Skeletal muscle tissue (tissue), 4 donors: ENCODE measurements around the gene RASGRF2. TPM values are rescaled to one million over a fixed set of nuclear protein-coding genes. Genes with fewer than 3 reads are reported as not detected.

Experiments
- H3K27ac ChIP-seq: one replicate; pipeline ENCODE4 v1.7.0; 2013; ENCODE audit warnings: mild to moderate bottlenecking, low read depth, low read length, inconsistent platforms
- H3K27me3 ChIP-seq, 3 donors: one replicate each; pipeline ENCODE4 v1.7.0; 2013; ENCODE audit warnings: low read length in 3 of 3; ENCODE audit not compliant: control insufficient read depth in 3 of 3, insufficient read depth in 3 of 3
- H3K36me3 ChIP-seq, 3 donors: one replicate each; pipeline ENCODE4 v1.7.0; 2013; ENCODE audit warnings: low read length in 3 of 3; ENCODE audit not compliant: control insufficient read depth in 3 of 3, insufficient read depth in 3 of 3
- H3K4me1 ChIP-seq, 3 donors: one replicate each; pipeline ENCODE4 v1.7.0; 2013; ENCODE audit warnings: low read length in 3 of 3, mild to moderate bottlenecking in 3 of 3; ENCODE audit not compliant: control insufficient read depth in 3 of 3, insufficient read depth in 3 of 3
- H3K4me3 ChIP-seq, 3 donors: one replicate each; pipeline ENCODE4 v1.7.0; 2013; ENCODE audit warnings: low read length in 3 of 3
- H3K9ac ChIP-seq, 3 donors: one replicate each; pipeline ENCODE4 v1.7.0; 2013; ENCODE audit warnings: low read length in 3 of 3, mild to moderate bottlenecking in 3 of 3, moderate library complexity in 2 of 3, low read depth in 1 of 3
- H3K9me3 ChIP-seq, 3 donors: one replicate each; pipeline ENCODE4 v1.7.0; 2013; ENCODE audit warnings: low read length in 3 of 3; ENCODE audit not compliant: control insufficient read depth in 3 of 3
- total RNA-seq: library from RNA; depleted of rRNA; stranded (reverse); fragments of >200 nt; gene quantifications from one replicate; pipeline ENCODE4 v1.2.3, GENCODE V29; 2014
- donor health status: Osteomylitis.

RASGRF2 gene
- total RNA-seq, 1 donor from 2014 or later, result 1.0 TPM

DNA sequence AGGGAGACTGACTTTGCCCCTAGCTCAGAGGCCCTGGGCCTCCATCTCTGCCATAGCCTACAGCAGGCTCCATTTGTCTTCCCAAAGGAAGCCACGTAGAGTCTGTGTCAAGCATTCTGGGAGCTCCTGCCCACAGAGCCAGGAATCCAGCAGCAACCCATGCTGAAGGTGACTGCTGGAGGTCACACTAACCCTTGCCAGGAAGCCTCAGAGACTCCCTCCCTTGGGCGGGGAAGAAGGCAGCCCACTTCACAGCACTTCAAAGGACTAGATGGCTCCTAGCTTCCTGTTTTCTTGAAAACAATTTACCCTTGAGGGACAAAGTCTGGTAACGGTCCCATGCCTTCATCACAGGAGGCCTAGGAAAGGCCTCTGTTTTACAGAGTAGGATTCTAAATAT, 274.6 kb downstream of the RASGRF2 start:
- H3K4me3 ChIP-seq, result peak overlapping the region; percentile 82 to 89 (median 88)
- H3K27ac ChIP-seq, result peak overlapping the region; percentile 99
- H3K9me3 ChIP-seq, result no peaks in the 10 kb centered on the region

DNA sequence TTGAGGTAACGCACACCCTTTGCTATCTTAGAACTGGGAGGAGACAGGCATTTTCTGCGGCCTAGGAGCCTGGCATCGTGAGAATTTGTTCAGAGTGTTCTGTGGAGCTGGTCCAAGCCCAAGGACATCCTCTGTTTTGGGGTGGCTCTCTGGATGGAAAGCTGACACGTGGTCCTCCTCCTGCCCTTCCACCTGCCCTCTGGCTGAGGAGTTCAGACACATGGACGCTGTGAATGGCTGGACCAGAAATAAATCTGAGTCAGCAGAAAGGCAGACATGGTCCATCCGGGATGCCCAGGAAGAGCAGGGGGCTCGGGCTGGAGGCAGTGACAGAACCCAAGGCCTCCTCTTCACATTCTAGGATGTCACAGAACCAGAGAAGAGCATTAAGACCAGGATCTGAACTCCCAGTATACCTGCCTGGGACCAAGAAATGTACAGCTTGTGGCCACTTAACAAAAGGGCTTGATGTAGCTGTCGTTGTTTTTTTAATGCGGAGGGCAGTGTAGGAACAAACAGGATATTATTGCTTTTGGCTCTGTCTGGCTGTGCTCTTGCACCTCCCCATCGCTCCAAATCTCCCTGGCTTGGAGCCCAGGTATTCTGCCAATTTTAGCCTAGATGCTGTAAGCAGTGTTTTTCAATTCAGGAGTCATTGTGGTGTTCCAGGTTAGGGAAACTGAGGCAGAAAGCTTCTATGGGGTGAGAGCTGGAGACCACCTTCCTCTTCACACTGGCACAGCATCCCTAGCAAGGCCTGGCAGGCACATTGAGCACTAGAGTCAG, 275.3 kb downstream of the RASGRF2 start:
- Histone ChIP-seq H3K4me1 (peaks cover 63 to 77% (median 71%) of the 10 kb centered on the region in 3 donors), H3K9ac (peak overlapping the region; percentile 85 to 98 (median 95)), H3K27me3 (no peaks in the 10 kb centered on the region), H3K9me3 (no peaks in the 10 kb centered on the region), H3K4me3 (peak overlapping the region; percentile 82 to 89 (median 88)), H3K27ac (peak overlapping the region; percentile 99), H3K36me3 (peaks cover 0 to 25% (median 0%) of the 10 kb centered on the region in 3 donors)

More for the DNA sequence above, 274.6 kb downstream of the RASGRF2 start:
- Histone ChIP-seq H3K9ac (peak overlapping the region; percentile 85 to 98 (median 95)), H3K4me1 (peaks cover 58 to 70% (median 64%) of the 10 kb centered on the region in 3 donors), H3K36me3 (peaks cover 0 to 18% (median 0%) of the 10 kb centered on the region in 3 donors), H3K27me3 (no peaks in the 10 kb centered on the region)

DNA sequence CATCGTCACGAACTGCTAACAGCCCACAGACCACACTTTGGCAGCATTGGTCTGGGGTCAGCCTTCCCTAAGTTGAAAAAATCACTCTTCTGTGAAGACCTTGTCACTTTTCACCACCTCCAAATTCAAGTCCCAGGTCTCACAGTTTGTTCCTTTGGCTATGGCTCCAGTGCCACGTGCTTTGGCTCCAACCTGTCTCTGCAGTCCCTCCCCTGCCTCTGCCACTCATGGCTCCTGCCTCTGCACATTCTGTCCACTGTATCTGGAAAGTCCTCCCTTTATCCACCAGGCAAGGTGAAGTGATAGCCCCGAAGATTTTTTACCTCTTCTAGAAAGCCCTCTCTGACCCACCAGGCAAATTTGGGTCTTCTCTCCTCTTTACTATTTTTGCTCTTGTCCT, 278.3 kb downstream of the RASGRF2 start:
- Histone ChIP-seq H3K9ac (peak overlapping the region in 1 of 3 donors; percentile 63), H3K27me3 (no peaks in the 10 kb centered on the region), H3K4me1 (peaks cover 76 to 85% (median 83%) of the 10 kb centered on the region in 3 donors), H3K9me3 (no peaks in the 10 kb centered on the region), H3K36me3 (peaks cover 0 to 25% (median 4%) of the 10 kb centered on the region in 3 donors), H3K27ac (peak overlapping the region; percentile 54), H3K4me3 (peak overlapping the region in 1 of 3 donors; percentile 64)

DNA sequence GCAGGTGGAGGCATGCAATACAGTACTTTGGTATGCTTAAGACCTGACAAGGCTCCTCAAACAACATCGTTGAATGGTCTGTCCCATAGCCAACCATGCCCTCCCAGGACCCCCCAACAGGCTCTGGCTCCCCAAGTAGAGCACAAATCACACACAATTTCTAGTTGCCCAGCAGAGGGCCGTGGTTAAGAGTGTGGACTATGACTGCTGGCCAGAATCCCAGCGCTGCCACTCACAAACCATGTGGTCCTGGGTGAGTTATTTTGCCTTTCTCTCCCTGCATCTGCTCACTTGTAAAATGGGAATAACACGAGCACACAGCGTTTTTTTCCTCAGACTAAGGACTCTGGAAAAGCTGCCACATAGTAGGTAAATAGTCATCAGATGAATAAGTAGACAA, 279.4 kb downstream of the RASGRF2 start:
- H3K9ac ChIP-seq, result peak overlapping the region in 2 of 3 donors; percentile 8 to 58
- H3K4me3 ChIP-seq, result peak overlapping the region; percentile 10 to 64 (median 17)
- H3K9me3 ChIP-seq, result no peaks in the 10 kb centered on the region
- H3K4me1 ChIP-seq, result peaks cover 76 to 88% (median 87%) of the 10 kb centered on the region in 3 donors
- peak overlapping the region; percentile 22 for H3K27ac ChIP-seq
- peaks cover 2 to 25% (median 4%) of the 10 kb centered on the region in 3 donors for H3K36me3 ChIP-seq
- no peaks in the 10 kb centered on the region for H3K27me3 ChIP-seq

DNA sequence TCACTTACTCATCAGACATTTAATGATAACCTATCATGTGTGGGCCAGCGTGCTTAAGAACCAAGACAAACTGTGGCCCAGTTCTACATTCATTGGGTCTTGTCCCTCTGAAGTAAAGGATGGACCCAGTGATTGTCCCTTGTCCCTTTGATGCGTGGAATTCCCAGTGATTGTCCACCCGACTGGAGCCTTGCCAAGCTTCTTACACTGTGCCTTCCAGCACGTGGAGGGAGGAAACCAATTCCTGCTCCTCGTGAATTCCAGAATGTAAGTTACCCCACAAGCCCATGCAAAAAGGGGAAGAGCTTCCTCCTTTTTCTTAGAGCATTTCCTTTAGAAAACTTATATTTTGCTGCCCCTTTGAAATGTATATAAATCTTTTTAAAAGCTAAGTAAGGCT, 280.8 kb downstream of the RASGRF2 start:
- Histone ChIP-seq H3K27me3 (no peaks in the 10 kb centered on the region), H3K27ac (no peak overlapping the region), H3K9me3 (no peaks in the 10 kb centered on the region), H3K4me1 (peaks cover 73 to 88% (median 87%) of the 10 kb centered on the region in 3 donors), H3K4me3 (peak overlapping the region in 1 of 3 donors; percentile 9), H3K9ac (peak overlapping the region in 1 of 3 donors; percentile 52), H3K36me3 (peaks cover 4 to 22% (median 6%) of the 10 kb centered on the region in 3 donors)

DNA sequence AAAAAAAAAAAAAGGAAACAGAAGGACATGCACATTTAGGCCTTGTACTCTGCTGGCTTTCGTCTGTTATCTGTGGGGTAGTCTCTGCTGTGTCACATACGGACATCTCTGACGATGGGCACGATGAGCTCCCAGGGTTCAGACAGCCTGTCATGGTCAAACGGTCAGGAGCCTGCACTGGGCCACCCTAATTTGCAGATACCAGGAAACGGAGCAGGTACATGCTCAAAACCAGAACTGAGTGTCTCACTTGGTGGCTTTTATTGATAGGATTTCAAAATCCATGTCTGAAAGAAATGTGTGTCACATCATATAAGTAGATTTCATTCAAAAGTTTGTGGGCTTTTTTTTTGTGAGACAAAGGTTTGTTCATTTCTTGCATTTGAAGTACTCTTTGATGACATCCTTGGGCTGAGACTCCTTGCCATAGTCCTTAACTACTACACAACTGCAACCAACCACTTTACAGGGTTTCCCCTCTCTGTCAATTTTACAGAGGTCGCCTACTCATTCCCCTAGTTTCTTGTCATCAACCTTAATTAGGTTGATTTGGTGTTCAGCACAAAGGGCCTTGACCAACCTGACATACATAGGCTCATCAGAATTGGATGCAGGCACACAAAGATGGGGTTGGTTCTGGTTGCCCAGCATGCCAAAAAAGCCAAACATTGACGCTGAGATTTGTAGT, 281.9 kb downstream of the RASGRF2 start:
- H3K4me1 ChIP-seq, result peaks cover 74 to 88% (median 88%) of the 10 kb centered on the region in 3 donors

DNA sequence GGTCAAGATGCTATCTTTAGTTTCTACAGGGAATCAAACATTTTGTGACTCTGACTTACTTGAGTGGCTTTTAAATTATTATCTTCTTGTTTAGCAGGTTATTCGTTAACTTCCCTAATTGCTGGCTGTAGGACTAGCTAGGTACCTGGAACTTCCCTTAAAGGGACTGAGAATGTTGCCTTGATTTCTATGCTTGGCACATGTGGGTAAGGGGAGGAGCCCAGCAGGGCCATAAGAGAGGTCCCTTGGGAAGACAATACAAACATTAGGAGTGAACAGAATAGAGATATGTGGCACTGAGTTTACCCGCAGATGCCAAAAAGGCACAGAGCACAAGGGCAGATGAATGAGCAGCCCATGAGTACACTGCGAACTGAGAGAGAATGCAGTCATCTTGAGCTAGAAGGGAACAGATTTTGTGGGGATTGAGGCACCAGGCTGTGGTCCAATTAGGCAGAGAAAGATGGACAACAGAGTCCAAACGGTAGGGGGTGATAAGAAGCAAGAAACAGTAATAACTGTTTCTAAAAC, 282.8 kb downstream of the RASGRF2 start:
- no peaks in the 10 kb centered on the region for H3K9me3 ChIP-seq
- peak overlapping the region in 1 of 3 donors; percentile 22 for H3K9ac ChIP-seq
- H3K27me3 ChIP-seq, result no peaks in the 10 kb centered on the region
- peaks cover 75 to 94% (median 93%) of the 10 kb centered on the region in 3 donors for H3K4me1 ChIP-seq
- peak overlapping the region; percentile 37 for H3K27ac ChIP-seq
- H3K36me3 ChIP-seq, result peaks cover 4 to 21% (median 6%) of the 10 kb centered on the region in 3 donors
- H3K4me3 ChIP-seq, result no peak overlapping the region

More for the DNA sequence above, 281.9 kb downstream of the RASGRF2 start:
- peaks cover 4 to 21% (median 6%) of the 10 kb centered on the region in 3 donors for H3K36me3 ChIP-seq
- H3K9ac ChIP-seq, result peak overlapping the region in 2 of 3 donors; percentile 2 to 10
- H3K27me3 ChIP-seq, result no peaks in the 10 kb centered on the region
- H3K27ac ChIP-seq, result peak overlapping the region; percentile 37
- no peaks in the 10 kb centered on the region for H3K9me3 ChIP-seq
- H3K4me3 ChIP-seq, result peak overlapping the region in 1 of 3 donors; percentile 37

DNA sequence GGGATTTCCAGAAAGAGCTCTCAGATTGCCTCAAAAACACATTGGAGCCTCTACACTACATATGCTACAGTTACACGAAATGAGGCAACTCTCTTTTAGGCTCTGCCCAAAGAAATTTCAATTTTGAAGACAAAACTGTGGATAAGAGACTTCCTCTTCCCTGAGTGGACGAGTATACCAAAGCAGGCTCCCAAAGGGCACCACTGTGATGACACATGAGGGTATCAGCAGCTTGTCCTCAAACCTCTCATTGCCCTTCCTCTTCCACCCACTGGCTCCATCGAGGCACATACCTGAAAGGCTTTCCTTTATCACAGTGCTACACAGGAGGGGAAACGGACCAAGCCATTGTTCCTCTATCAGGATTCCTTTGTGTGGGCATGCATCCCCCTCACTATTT, 284.3 kb downstream of the RASGRF2 start:
- no peaks in the 10 kb centered on the region for H3K9me3 ChIP-seq
- H3K4me3 ChIP-seq, result no peak overlapping the region
- H3K4me1 ChIP-seq, result peaks cover 71 to 96% (median 90%) of the 10 kb centered on the region in 3 donors
- H3K27ac ChIP-seq, result peak overlapping the region; percentile 48
- peaks cover 4 to 18% (median 6%) of the 10 kb centered on the region in 3 donors for H3K36me3 ChIP-seq
- H3K27me3 ChIP-seq, result no peaks in the 10 kb centered on the region
- no peak overlapping the region for H3K9ac ChIP-seq

DNA sequence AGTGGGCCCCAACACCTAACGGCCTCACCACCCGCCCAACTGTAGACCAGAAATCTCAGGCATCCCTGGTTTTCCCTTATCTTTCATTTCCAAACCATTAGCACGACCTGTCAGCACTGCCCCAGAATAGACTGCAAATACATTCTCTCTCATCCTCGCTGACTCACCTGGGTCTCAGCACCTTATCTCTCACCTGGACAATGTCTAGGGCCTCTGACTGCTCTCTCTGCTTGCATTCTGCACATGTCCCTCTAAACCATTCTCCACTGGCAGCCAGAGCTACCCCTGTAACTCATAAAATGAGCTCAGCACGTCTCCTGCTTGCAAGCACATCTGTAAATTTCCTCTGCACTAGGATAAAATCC, 285.7 kb downstream of the RASGRF2 start:
- peaks cover 5 to 10% (median 6%) of the 10 kb centered on the region in 3 donors for H3K36me3 ChIP-seq
- peaks cover 63 to 89% (median 87%) of the 10 kb centered on the region in 3 donors for H3K4me1 ChIP-seq
- no peaks in the 10 kb centered on the region for H3K9me3 ChIP-seq
- peak overlapping the region; percentile 48 for H3K27ac ChIP-seq
- peak overlapping the region in 1 of 3 donors; percentile 14 for H3K4me3 ChIP-seq
- peak overlapping the region in 1 of 3 donors; percentile 57 for H3K9ac ChIP-seq
- no peaks in the 10 kb centered on the region for H3K27me3 ChIP-seq
